GM12878 (cell line): Measurements from ENCODE around the gene ADGRF1. TPM values are rescaled to one million over a fixed set of nuclear protein-coding genes. Genes with fewer than 3 reads are reported as not detected.

ENCODE experiments used
- ATAC-seq: fragments of 200-7000 bp; cut with Tn5 transposase; 3 replicates; pipeline ENCODE4 v1.9.1; 2020; ENCODE audit warnings: mild to moderate bottlenecking, moderate library complexity
- BruUV-seq: library from RNA; stranded (reverse); fragments of 400-500 nt; replicated peaks from 2 replicates; lab custom pipeline; 2021; lab: Mats Ljungman, UMichigan
- CTCF ChIA-PET: fragments of 300-600 bp; sonication (Branson Sonifier 250); formaldehyde crosslinking; extraction: SDS; loops from one replicate; lab custom pipeline; 2021; ENCODE audit warnings: inconsistent platforms; lab: Yijun Ruan, JAX
- POLR2A ChIA-PET: fragments of 350-600 bp; formaldehyde crosslinking; extraction: SDS; loops from one replicate; lab custom pipeline; 2021; ENCODE audit warnings: inconsistent platforms; lab: Charles Lee
- RAD21 ChIA-PET: fragments of 300-600 bp; sonication (Branson Sonifier 250); formaldehyde crosslinking; loops from one replicate; lab custom pipeline; 2023; ENCODE audit warnings: antibody characterized with exemption; ENCODE audit not compliant: unreplicated experiment; lab: Charles Lee
- SMC1A ChIA-PET: fragments of 300-600 bp; sonication (Branson Sonifier 250); formaldehyde crosslinking; loops from one replicate; lab custom pipeline; 2023; ENCODE audit not compliant: unreplicated experiment, uncharacterized antibody; lab: Charles Lee
- DNase-seq: peaks from one replicate; pipeline ENCODE4 v3.0.0-alpha.2; 2011; ENCODE audit warnings: low read depth, low spot score
- FAIRE-seq: peaks from 3 replicates; lab custom pipeline; 2011; peaks lifted over from hg19 to GRCh38; lab: Jason Lieb, UNC
- H2AFZ ChIP-seq: 2 replicates; pipeline ENCODE4 v1.6.0; 2011; ENCODE audit warnings: low read depth, low read length, control low read depth; ENCODE audit not compliant: control insufficient read depth
- H3K27ac ChIP-seq: 2 replicates; pipeline ENCODE4 v1.5.1; 2011; ENCODE audit warnings: control low read depth; ENCODE audit not compliant: control insufficient read depth, insufficient read depth
- H3K27me3 ChIP-seq, 2 experiments: replicated peaks in 1 of 2; 2 replicates each; pipeline versions ENCODE4 v1.6.0 to v1.6.1; 2011; ENCODE audit warnings: low read length in 1 of 2; ENCODE audit not compliant: control insufficient read depth in 2 of 2, insufficient read depth in 2 of 2
- H3K36me3 ChIP-seq, 2 experiments: 2 replicates each; pipeline ENCODE4 v1.5.1; 2011; ENCODE audit warnings: low read length in 1 of 2; ENCODE audit not compliant: control insufficient read depth in 2 of 2, insufficient read depth in 2 of 2
- H3K4me1 ChIP-seq: 2 replicates; pipeline ENCODE4 v1.6.1; 2011; ENCODE audit warnings: mild to moderate bottlenecking, low read length, moderate library complexity, mixed read lengths; ENCODE audit not compliant: control insufficient read depth, insufficient read depth
- H3K4me2 ChIP-seq: 2 replicates; pipeline ENCODE4 v1.6.0; 2011; ENCODE audit warnings: control low read depth; ENCODE audit not compliant: control insufficient read depth, insufficient read depth
- H3K4me3 ChIP-seq: fragments of 200-600 bp; sonication (generic); 2 replicates; pipeline ENCODE4 v1.5.1; 2016
- H3K79me2 ChIP-seq: 2 replicates; pipeline ENCODE4 v1.6.0; 2011; ENCODE audit warnings: low read length; ENCODE audit not compliant: control insufficient read depth, insufficient read depth
- H3K9ac ChIP-seq: 2 replicates; pipeline ENCODE4 v1.8.0; 2011; ENCODE audit warnings: low read length, control low read depth, mixed read lengths; ENCODE audit not compliant: control insufficient read depth, insufficient read depth
- H3K9me3 ChIP-seq: replicated peaks from 3 replicates; pipeline ENCODE4 v1.5.1; 2011; ENCODE audit warnings: mild to moderate bottlenecking, low read length; ENCODE audit not compliant: control insufficient read depth, insufficient read depth
- H4K20me1 ChIP-seq: 2 replicates; pipeline ENCODE4 v1.6.0; 2011; ENCODE audit not compliant: control insufficient read depth, insufficient read depth
- ATF2 ChIP-seq: IDR thresholded peaks from 2 replicates; pipeline ENCODE4 v1.6.1; 2012; ENCODE audit warnings: low read length, inconsistent platforms
- DPF2 ChIP-seq: fragments of 450-650 bp; IDR thresholded peaks from 2 replicates; pipeline ENCODE4 v1.6.1; 2017; ENCODE audit warnings: mild to moderate bottlenecking
- HCFC1 ChIP-seq: fragments of 150-350 bp; IDR thresholded peaks from 2 replicates; pipeline ENCODE4 v1.6.1; 2014; ENCODE audit warnings: low read length
- IKZF1 ChIP-seq: fragments of 450-650 bp; conservative IDR thresholded peaks from 2 replicates; pipeline ENCODE4 v1.6.1; 2017; ENCODE audit warnings: antibody characterized with exemption, mild to moderate bottlenecking
- MTA2 ChIP-seq: fragments of 450-650 bp; IDR thresholded peaks from 2 replicates; pipeline ENCODE4 v1.6.1; 2016; ENCODE audit warnings: low read depth, mild to moderate bottlenecking, moderate library complexity
- NFXL1 ChIP-seq: fragments of 450-650 bp; IDR thresholded peaks from 2 replicates; pipeline ENCODE4 v1.6.1; 2017; ENCODE audit warnings: antibody characterized with exemption, mild to moderate bottlenecking, borderline replicate concordance
- RB1 ChIP-seq: fragments of 450-650 bp; formaldehyde crosslinking; IDR thresholded peaks from 2 replicates; pipeline ENCODE4 v1.6.1; 2017; ENCODE audit warnings: mild to moderate bottlenecking, borderline replicate concordance
- RUNX3 ChIP-seq: IDR thresholded peaks from 2 replicates; pipeline ENCODE4 v1.6.1; 2012; ENCODE audit warnings: low read length, inconsistent platforms
- SPI1 ChIP-seq: IDR thresholded peaks from 2 replicates; pipeline ENCODE4 v1.6.1; 2011; ENCODE audit warnings: low read depth, mild to moderate bottlenecking, low read length, moderate library complexity, borderline replicate concordance; ENCODE audit not compliant: insufficient read depth
- TAF1 ChIP-seq: IDR thresholded peaks from 2 replicates; pipeline ENCODE4 v1.6.1; 2011; ENCODE audit warnings: mild to moderate bottlenecking, low read depth, low read length, borderline replicate concordance
- WGBS: methylation state at CpG from one replicate; pipeline ENCODE4 v1.1.6; 2016; ENCODE audit warnings: low lambda C conversion rate; ENCODE audit not compliant: insufficient replicate concordance, insufficient coverage; ENCODE audit errors: missing lambda C conversion rate; 5-methylcytosine and 5-hydroxymethylcytosine counted together
- in situ Hi-C: fragments of 300-500 bp; cut with MboI; formaldehyde crosslinking; loops from 9 replicates; pipeline ENCODE4 v1.14.3; 2018; ENCODE audit warnings: mixed read lengths
- intact Hi-C: fragments of 100-400 bp; cut with micrococcal nuclease; formaldehyde crosslinking; loops from one replicate; pipeline ENCODE4 v1.14.2; 2022; ENCODE audit not compliant: unreplicated experiment
- polyA plus RNA-seq, 11 experiments: library from polyadenylated mRNA; depleted of rRNA in 4 of 11; unstranded in 6 of 11; stranded (reverse) in 5 of 11; fragments of >200 nt; fragmentation: Nextera tagmentation in 4 of 11; fragmentation: Illumina TruSeq in 1 of 11; extraction: Ambion mirVana in 4 of 11; extraction: Trizol in 1 of 11; gene quantifications; 1 replicate in 1 of 11; 2 replicates in 10 of 11; pipeline versions ENCODE4 v1.2.1 to v1.2.3, GENCODE V29; 2011 to 2016; ENCODE audit warnings: inconsistent platforms in 2 of 11, missing spikeins in 2 of 11, low read depth in 1 of 11
- total RNA-seq, 4 experiments: library from RNA; depleted of rRNA in 3 of 4; stranded (reverse); fragments of >200 nt in 3 of 4; fragmentation: Illumina TruSeq in 1 of 4; extraction: Trizol in 1 of 4; gene quantifications; 2 replicates each; pipeline versions ENCODE4 v1.2.1 to v1.2.3, GENCODE V29; 2013 to 2021
- TF ChIP-seq, protein P1 (sequence below): fragments of 450-650 bp; IDR thresholded peaks from 2 replicates; pipeline ENCODE4 v1.6.1; 2014; ENCODE audit warnings: mild to moderate bottlenecking

Gene ADGRF1
- total and polyA plus RNA-seq, 10 of the 15 experiments (the other 5 are each of a cell fraction or from before 2014, with no cell fraction given): 0.05 TPM; not detected in 9

- Histone ChIP-seq H3K4me1 (no peaks in the 10 kb centered on the region), H3K79me2 (no peaks in the 10 kb centered on the region), H3K27me3 (peaks cover 2 to 3% of the 10 kb centered on the region in 2 experiments; a peak in 3 of 4 replicates), H3K9me3 (no peaks in the 10 kb centered on the region), H3K27ac (no peak overlapping the region), H3K4me3 (no peak overlapping the region), H3K4me2 (no peak overlapping the region), H3K36me3 (no peaks in the 10 kb centered on the region), H3K9ac (no peak overlapping the region), H4K20me1 (no peaks in the 10 kb centered on the region), H2AFZ (no peak overlapping the region)
- FAIRE-seq (no peak), ATAC-seq (no peak), DNase-seq (no peak)
- WGBS: 27% methylated on average over 5 of the region's 5 CpGs
- in situ Hi-C loops: loop anchor here (10.0 kb wide), 1 partner anchor 190 kb away; no protein-coding TSS in a partner anchor
- no TSS peak for BruUV-seq
- ChIA-PET SMC1A (no interaction called here), RAD21 (interaction anchor here (1.2 kb wide), 1 partner anchor 1112 kb away, joined by 4 read pairs; no protein-coding TSS in a partner anchor), CTCF (interaction anchor here (1.4 kb wide), 1 partner anchor 10 kb away, joined by 6 read pairs; no protein-coding TSS in a partner anchor), POLR2A (no interaction called here)
- TF ChIP-seq, protein P1, sequence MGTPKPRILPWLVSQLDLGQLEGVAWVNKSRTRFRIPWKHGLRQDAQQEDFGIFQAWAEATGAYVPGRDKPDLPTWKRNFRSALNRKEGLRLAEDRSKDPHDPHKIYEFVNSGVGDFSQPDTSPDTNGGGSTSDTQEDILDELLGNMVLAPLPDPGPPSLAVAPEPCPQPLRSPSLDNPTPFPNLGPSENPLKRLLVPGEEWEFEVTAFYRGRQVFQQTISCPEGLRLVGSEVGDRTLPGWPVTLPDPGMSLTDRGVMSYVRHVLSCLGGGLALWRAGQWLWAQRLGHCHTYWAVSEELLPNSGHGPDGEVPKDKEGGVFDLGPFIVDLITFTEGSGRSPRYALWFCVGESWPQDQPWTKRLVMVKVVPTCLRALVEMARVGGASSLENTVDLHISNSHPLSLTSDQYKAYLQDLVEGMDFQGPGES: no peak
- no peak for TF ChIP-seq SPI1
- TF ChIP-seq ATF2: no peak
- no peak for TF ChIP-seq HCFC1
- TF ChIP-seq MTA2: no peak
- TF ChIP-seq NFXL1: no peak
- TF ChIP-seq TAF1: no peak
- no peak for TF ChIP-seq RB1
- no peak for TF ChIP-seq DPF2
- TF ChIP-seq IKZF1: no peak
- no peak for TF ChIP-seq RUNX3
- intact Hi-C loops: no loop called here
Measured at GRCh38 chr6:47044397-47044796, 2.3 kb upstream of the ADGRF1 start.
